ENCODE data around the gene RNF32. TPM values are rescaled to one million over a fixed set of nuclear protein-coding genes. Genes with fewer than 3 reads are reported as not detected.
"Not testable (repeated sequence)": the region's sequence is repeated elsewhere in the genome, so short reads cannot be mapped to it uniquely, and the experiment has no call there.

Gene RNF32
- total RNA-seq, 1 donor from 2014 or later: 0.12 TPM

DNA sequence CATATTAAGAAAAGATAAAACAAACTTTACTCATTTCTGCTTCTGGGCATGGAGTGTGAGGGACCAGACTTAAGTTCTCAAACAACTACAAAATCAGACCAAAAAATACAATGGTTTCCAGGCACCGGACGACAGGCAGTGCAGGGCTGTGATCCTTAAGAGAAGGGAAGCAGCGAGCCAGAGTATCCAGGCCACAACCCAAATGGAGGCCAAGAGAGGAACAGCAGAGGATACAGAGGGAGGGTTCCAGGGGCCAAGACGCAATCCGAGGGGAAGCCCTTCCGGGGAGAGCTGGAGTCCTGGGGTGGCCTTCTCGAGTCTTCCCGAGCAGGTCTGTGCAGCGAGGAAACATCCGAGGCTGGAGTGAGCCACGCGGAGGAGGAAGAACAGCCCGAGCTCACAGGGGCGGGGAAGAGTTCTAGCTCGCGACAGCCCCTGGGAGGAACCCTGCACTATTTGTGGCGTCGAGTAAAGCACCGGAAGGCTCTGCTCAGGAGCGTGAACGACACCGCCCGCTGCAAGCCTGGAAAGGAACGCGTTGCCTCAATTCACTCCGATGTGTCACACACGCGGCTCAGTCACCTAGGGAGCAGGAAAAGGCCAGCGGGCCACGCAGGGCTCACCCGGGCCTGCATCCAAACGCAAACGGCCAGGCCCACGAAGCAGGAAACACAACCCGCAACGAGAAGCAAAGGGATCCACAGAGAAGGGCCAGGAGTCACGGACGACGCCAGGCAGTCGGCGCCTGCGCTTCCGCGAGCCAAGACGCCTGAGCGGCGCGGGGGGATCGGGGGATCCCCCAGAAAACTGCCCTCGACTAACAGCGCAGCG lies 933 bp upstream of the RNF32 start:
- DNase-seq (ENCODE audit: extremely low read depth, low read depth, low spot score): no peak

DNA sequence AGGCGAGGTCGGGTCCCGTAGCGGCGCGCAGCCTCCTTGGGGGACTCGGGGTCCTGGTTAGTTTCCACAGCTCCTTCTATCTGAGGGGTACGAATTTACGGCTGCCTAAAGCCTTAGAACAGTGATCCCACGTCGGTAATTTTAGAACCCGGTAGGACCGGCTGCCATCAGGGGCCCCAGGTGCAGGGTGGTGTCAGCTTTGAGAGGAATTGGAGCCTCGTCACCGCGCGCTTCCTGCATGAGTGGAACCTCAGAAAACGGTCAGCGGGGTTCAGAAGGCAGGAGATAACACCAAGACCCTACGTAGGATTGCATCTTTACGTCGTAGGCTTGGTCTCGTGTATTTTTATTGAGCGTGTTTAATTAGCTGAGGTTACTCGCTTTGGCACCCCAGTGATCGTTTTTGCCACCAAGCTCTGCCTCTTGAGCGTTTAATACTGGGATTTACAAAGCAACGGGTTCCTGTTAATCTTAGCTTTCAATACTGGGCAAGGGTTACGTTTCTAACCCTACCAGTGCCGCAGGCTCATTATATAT lies 443 bp downstream of the RNF32 start:
- DNase-seq (ENCODE audit: extremely low read depth, low read depth, low spot score): no peak

DNA sequence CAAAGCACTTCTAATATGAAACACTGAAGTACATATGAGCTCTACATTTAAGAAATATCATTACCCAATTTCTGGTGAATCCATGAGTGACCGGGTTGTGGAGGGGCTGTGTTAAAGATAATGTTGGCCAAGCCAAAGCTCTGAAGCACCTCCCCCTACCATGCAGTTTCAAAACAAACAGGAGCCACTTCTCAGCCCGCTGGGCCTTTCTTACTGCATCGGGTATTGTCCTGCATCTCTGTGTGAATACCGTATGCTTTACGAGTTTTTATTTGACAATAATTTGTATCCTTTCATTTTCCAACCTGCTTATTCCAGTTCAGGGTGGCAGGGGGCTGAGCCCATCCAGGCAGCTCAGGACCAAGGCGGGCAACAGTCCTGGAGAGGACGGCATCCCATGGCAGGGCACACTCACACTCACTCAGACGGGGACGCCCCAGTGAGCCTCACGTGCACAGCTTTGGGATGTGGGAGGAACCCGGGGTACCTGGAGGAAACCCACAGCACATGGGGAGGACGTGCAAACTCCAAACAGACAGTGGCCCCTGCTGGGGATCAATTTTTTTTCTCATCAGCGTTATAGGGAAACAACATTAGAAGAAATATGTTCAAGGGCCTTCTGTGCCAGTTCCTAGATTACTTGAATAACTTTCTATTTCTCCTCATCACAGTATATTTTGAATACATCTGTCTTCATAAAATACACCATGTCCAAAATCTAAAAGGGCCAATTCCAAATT lies 1.9 kb downstream of the RNF32 start:
- no peak for DNase-seq (ENCODE audit: extremely low read depth, low read depth, low spot score)

DNA sequence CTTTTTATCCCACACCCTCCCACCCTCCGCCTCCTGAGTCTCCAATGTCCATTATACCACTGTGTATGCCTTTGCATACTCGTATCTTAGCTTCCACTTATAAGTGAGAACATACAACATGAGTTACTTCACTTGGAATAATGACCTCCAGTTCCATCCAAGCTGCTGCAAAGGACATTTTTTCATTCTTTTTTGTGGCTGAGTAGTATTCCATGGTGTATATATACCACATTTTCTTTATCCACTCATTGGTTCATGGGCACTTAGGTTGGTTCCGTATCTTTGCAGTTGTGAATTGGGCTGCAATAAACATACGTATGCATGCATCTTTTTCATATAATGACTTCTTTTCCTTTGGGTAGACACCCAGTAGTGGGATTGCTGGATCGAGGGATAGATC lies 6.8 kb downstream of the RNF32 start:
- DNase-seq (ENCODE audit: extremely low read depth, low read depth, low spot score): not testable (repeated sequence)

DNA sequence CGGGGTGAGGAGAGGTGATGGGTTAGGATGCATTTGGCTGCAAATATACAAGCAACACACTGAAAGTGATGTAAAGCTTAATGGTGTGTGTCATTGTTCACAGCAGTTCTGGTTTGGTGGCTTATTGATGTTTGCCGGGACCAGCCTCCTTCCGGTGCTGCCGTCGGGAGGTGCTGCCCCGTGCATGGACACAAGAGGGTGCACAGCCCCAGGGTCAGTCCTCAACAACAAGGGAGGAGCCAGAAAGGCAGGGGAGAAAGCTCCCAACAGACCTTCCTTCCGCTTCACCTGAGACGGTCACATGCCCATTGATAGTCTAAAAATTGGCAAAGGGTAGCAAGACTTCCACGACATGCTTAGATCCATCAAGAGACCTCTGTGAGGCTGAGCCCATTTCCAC lies 9.5 kb downstream of the RNF32 start:
- DNase-seq (ENCODE audit: extremely low read depth, low read depth, low spot score): no peak

DNA sequence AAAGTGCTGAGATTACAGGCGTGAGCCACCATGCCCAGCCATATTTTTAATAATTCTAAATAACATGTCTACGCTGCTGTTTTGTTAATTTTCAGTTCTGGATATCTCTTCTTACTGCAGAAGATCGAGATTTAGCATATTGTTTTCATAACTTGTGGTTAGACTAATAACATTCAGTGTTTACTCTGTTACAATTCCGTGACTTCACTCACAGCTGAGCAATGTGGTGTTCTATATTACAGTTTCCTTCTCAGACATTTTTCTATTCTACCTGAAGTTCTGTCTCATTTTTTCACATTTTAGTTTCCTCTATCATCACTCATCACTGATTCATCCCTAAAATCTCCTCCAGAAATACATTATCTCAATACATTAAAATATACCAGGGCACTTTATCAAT lies 10.9 kb downstream of the RNF32 start:
- no peak for DNase-seq (ENCODE audit: extremely low read depth, low read depth, low spot score)

DNA sequence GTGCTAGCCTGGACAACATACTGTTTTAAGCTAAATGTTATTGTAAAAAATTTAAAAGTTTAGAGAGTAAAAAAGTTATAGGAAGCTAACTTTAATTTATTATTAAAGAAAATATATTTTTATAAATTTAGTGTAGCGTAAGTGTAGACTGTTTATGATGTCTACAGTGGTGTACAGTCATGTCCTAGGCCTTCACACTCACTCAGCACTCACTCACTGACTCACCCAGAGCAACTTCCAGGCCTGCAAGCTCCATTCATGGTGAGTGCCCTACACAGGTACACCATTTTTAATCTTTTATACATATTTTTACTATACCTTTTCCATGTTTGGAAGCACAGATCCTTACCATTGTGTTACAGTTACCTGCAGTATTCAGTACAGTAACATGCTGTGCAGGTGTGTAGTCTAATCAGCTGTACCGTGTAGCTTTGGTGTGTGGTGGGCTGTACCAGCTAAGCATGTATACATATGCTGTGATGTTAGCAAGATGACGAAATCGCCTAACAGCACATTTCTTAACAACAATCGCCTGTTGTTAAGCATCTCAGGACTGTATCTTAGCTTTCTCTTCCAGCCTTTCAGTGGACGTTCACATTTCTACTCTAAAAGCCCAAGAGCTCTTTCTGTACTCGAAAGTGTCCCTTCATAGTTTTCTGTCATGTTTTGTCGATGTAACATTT lies 12.5 kb downstream of the RNF32 start:
- DNase-seq (ENCODE audit: extremely low read depth, low read depth, low spot score): no peak

DNA sequence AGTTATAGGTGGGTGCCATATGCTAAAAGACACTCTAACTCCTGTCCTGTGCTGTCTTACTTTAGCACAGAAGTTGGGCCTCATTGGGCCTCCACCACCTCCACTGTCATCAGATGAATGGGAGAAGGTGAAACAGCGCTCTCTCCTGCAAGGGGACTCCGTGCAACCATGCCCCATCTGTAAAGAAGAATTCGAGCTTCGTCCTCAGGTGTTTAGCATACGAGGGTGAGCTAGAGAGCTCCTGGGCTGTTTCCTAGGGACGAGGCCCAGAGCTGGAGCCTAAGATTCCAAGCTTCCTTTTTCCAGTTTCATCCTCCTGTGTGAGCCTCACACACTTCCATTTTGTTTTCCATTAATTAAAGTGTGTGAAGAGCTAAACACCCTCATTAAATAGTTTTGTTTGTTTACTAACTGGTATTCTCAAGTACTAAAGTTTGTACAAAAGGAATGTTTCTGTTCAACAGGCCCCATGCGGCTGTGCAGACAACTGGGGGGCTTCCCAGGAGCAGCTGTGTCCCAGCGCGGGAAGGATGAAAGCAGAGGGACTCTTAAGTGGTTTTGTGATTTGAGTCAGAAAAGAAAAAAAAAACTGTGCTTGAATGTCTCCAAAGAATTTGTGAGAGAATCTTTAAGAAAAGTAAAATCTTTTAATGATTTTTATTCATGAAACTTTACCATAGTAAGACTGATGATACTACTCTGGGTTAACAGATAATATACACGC lies 14.1 kb downstream of the RNF32 start:
- no peak for DNase-seq (ENCODE audit: extremely low read depth, low read depth, low spot score)

DNA sequence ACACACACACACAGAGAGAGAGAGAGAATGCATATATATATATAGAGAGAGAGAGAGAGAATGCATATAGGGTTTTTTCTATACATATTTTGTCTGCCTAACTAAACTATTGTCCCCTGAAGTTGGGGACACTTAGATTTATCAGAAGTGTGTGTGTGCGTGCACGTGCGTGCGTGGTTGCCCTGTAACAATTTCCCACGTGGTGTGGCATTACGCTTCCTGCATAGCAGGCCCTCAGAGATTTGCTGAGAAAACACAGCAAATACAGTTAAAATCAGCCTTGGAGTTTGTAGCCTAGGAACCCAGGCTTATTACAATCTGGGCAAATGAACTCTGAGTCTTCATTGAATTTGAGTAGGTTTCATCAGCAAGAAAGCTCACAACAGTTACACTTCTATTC lies 14.7 kb downstream of the RNF32 start:
- no peak for DNase-seq (ENCODE audit: extremely low read depth, low read depth, low spot score)

DNA sequence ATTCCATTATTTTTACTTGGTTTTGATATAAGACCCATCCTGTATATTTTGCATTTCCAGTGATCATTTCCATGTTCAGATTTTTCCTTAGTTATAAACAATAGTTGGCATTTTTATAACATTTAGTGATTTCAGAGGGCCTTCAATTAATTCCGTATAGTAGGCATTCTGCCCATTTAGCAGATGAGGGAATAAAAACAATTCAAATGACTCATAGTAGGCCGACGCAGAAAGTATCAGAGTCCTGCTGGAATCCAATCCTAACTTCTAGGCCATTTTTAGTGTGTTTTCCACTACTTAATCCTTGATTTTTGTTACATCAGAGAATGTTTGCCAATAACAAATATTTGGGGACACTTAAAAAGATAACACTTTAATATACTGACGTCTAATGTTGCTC lies 15.4 kb downstream of the RNF32 start:
- DNase-seq (ENCODE audit: extremely low read depth, low read depth, low spot score): no peak

DNA sequence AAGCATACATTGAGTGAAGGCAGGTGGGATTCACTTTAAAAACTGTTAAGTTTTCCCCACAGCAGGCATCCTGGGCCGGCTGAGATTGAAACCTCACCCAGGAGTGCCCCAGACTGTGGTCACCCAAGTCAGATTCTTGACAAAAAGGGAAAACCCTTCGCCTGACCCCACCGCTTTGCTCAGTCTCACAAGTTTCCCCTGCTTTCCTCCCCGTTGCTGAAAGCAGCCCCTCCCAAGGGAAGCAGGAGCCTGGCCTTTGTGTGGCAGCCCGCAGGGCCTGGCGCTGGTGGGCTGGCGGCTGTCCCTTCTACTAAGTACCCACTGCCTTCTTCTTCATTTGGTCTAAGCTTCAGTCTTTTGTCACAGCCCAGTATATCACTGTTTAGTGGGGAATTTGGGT lies 16.0 kb downstream of the RNF32 start:
- no peak for DNase-seq (ENCODE audit: extremely low read depth, low read depth, low spot score)

DNA sequence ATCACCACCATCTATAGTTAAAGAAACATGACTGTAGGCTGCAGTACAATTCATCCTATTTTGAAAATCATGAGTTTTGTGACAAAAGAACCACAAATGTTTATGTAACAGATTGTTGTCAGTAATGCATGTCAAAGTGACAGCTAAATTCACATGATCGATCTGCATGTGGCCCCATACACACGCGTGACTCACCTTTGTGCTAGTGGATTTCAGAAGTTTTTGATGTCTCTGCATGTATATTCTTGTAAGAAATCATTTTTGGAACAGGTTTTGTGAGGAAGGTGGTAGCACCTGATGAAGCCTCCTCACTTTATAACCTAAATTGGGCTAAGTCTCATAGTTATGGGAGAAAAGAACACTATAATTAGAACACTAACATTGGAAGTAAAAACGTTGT lies 17.1 kb downstream of the RNF32 start:
- DNase-seq (ENCODE audit: extremely low read depth, low read depth, low spot score): no peak

DNA sequence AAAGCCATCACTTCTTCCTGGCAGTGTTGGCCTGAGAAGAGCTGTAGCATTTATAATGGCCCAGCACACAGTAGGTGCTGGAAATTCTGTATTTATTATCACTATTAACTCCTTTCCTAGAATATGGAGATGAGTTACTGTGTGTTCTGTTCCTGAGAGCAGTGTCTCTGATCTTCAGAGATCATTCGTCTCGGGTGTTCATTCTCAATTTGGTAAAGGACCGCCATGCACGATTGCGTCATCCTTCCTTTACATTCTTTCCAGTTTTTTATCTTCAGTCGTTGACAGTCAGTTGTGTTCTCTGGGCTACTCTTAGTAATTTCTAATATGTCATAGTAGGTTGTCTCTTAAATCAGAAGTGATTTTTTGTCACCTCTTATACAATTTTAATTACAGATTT lies 18.6 kb downstream of the RNF32 start:
- no peak for DNase-seq (ENCODE audit: extremely low read depth, low read depth, low spot score)

DNA sequence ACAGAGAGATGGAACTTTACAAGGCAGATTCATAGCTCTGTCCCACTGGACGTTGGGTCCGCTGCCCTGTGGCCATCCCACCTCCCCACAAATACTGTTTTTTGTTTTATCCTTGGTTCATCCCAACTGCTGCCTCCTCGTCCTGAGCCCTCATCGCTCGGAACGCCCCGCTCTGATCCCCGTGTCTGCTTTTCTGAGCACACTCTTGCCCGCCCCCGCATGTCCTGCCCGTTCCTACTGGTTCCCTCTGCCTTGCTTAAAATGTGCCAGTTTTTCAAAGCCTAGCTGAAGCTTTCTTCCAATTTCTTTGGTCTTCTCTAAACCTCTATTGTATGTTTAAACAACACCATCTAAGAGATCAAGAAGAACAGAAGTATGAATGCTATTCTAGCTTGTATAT lies 19.4 kb downstream of the RNF32 start:
- DNase-seq (ENCODE audit: extremely low read depth, low read depth, low spot score): no peak

DNA sequence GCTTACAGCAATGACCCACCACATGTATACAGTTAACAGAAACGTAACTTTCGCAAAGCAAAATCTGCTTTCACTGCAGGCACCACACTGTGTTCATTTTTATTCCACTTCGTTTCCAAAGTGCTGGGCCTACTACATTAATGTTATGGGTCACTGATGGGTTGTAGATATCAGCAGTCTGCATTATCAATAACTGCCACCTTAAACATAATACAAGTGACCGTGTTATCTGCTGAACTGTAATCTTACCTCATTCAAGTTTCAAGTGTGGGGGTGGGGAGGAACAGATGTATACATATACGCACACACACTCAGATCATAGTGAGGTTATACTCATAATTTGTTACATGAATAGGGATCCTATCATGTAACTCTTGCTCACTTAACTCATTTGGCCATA lies 21.1 kb downstream of the RNF32 start:
- no peak for DNase-seq (ENCODE audit: extremely low read depth, low read depth, low spot score)

DNA sequence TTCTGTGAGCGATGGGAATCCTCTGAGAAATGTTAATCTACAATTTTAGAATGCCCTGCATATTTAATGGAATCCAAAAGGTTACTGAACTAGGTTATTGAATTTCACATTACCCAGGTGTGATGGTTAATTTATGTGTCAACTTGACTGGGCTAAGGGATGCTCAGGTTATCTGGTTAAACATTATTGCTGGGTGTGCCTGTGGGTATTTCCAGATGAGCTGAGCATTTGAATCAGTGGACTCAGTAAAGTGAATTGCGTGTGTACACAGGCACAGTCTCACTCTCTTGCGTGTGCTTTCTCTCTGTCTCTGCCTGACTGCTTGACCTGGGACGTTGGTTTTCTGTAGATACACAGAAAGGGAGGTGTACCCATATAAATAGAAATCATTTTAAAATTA lies 21.7 kb downstream of the RNF32 start:
- DNase-seq (ENCODE audit: extremely low read depth, low read depth, low spot score): no peak

DNA sequence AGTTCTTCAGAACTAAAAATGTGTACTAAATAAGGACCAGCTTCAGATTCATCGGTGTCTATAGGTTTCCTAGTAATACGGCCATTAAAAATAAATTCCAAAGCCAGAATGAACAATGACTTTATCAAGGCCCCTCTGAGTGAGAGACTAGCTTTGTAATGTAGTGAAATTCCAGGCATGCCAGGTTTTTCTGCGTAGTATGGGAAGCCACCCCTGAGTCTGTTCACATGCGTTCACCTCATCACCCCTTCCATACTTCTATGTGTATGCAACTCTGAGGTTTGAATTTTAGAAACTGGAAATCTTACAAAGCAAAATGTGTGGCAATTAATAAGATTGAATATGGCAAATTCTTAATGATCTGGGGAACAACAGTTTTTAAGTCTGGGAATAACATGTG lies 24.5 kb downstream of the RNF32 start:
- DNase-seq (ENCODE audit: extremely low read depth, low read depth, low spot score): no peak

DNA sequence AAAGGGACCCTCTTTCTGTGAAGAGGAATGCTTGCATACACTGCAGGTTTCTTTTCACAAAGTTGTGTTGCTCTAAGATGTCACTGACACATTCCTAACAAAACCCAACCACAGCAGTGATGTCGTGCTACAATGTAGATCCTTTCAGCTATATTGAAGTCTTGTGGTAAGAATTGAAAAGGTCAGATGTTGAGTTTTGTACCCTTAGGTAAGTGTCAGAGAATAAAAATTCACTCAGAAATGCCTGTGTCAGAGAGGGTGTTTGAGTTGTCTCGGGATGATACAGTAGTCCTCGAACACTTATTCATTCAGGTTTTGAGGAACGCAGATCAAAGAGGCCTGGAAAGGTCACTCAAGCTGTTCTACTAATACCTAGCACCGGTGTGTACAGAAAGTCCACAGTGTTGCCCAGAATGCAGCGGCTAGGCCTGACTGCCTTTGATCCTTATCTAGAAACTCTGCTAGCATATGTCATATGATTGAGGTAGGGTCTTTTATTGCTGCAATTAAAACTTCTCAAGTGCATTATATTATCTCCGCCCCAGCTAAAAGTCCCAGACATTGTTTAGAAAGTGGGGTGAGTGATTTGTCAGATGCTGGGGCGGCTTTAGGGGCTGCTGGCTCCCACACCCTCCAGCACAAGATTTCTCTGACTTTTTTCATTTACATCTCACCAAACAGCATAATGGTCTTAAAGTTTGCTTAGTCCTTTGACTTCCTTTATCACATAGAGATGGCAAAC lies 26.0 kb downstream of the RNF32 start:
- DNase-seq (ENCODE audit: extremely low read depth, low read depth, low spot score): no peak

DNA sequence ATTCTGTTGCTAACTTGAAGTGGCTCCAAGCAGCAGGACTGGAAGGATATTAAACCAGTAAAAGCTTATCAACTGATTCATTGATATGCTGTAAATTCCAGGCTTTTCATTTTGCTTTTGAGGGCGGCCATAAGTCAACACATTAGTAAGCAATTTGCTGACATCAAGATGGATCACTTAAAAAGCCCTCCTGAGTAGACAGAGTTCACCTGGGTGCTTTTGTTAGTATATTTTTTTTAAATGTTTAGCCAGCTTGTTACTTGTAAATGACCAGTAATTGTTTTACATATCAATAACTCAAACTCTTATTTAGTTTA lies 26.5 kb downstream of the RNF32 start:
- no peak for DNase-seq (ENCODE audit: extremely low read depth, low read depth, low spot score)

DNA sequence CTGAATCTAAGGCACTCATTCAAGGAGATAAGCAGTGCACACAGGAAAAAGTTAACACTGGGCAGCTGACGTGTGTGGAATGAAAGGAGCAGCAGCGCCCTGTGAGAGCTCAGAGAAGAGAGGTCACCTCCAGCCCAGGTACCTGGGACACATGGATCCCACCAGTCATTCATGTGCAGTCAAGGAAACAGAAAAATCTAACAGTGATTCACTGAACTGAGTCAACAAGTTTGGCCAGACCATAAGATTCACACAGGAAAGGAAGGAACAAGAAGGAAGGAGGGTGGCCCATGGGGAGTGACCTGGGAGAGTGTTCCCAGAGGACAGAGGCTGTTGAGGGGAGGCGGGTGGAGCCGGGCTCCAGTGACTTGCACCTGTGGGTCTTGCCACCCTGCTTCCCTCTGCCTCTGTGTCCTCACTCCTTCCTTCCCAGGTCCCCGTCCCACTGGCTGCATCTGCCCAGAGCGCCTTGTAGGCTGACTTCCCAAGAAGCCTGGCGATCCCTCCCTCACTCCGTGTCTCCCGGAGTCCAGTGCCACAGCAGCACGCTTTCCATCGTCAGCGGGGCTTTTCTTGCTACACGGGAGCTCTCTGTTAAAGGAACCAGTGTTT lies 27.7 kb downstream of the RNF32 start:
- no peak for DNase-seq (ENCODE audit: extremely low read depth, low read depth, low spot score)

Measured in glomerular endothelial cell (primary cell).